GM18507 (cell line): Measurements from ENCODE around the gene RNF215.
A peak's percentile ranks its signal among the peaks of the same experiment; 100 is the strongest.

ENCODE experiments used
- DNase-seq: peaks from one replicate; pipeline ENCODE4 v3.0.0; 2011; ENCODE audit warnings: low read depth; ENCODE audit not compliant: insufficient read length; ENCODE audit errors: extremely low spot score
- FAIRE-seq: peaks from 2 replicates; lab custom pipeline; 2011; peaks lifted over from hg19 to GRCh38; lab: Jason Lieb, UNC

RNF215 gene

DNA sequence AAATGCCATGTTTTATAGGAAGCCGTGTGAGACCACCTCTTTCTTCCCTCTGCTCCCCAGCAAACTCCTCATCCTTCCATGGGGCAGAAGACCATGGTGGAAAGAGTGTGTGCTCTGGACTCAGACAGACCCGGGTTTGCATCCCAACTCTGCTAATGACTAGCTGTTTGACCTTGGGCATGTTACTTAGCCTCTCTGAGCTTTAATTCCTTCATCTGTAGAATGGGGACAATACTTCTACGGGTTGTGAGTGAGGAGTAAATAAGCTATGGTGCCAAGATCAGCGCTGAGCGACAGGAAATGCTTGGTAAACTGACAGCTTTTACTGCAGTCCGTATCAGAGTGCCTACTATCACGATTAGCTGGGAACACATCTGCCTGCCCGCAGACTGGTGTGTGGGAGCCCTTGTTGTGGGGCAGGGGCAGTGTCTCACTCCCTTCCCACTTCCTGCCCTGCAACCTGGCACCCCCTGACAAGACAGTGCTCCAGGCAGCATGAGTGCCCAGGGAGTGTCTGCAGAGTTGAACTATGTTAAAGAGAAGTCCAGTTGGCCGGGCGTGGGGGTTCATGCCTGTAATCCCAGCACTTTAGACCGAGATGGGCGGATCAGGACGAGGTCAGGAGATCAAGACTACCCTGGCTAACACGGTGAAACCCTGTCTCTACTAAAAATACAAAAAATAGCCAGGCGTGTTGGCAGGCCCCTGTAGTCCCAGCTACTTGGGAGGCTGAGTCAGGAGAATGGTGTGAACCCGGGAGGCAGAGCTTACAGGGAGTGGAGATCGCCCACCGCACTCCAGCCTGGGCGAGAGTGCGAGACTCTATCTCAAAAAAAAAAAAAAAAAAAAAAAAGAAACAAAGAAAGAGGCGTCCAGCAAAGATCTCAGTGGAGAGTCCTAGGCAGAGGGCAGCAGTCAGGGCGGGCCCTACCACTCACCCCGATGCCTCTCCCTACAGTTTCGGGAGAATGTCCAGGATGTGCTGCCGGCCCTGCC, 11.8 kb upstream of the RNF215 start:
- no peak for DNase-seq
- FAIRE-seq = no peak

DNA sequence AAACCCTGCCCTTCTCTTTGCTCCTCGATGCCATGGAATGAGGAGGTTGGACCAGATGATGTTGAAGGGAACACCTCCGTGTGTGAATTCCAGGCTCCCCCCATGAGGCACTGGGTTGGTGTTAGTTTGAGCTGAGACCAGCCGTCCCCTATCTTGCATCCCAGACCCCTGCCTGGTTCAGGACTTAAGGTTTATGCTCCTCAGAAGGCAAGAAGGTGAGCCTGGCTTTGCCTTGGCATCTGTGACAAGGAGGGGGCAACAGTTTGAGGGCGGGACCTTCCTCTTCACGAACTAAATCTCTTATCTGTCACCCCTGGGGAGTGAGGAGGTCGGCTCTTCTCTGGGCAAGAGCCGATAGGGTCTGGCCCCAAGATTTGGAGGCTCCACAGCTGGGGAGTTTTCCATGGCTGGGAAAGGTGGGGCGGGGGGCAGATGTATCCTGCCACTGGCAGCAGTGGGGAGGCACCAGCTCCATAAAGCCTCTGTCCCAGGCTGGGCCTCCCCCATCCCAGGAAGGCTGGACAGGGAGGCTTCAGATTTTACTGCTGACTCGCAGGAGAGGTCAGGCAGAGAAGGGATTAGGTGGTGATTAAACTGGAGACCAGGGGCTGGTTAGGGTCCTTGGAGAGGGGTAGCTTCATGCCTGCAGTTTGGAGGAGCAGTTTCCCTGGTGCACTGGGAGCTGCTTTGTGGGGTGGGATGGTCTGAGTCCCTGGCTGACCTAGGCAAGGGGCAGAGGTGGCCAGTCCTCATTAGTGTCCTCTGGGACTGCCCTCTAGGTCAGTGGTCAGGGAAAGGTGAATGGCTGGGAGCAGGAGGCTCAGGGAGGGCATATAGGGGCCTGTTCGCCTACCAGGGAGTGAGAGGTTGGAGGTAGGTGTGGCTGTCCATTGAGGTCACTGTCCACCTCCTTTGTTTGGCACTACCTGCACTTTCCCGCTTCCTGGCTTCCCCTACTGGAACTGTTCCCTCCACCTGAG, 10.7 kb upstream of the RNF215 start:
- no peak for DNase-seq
- no peak for FAIRE-seq

DNA sequence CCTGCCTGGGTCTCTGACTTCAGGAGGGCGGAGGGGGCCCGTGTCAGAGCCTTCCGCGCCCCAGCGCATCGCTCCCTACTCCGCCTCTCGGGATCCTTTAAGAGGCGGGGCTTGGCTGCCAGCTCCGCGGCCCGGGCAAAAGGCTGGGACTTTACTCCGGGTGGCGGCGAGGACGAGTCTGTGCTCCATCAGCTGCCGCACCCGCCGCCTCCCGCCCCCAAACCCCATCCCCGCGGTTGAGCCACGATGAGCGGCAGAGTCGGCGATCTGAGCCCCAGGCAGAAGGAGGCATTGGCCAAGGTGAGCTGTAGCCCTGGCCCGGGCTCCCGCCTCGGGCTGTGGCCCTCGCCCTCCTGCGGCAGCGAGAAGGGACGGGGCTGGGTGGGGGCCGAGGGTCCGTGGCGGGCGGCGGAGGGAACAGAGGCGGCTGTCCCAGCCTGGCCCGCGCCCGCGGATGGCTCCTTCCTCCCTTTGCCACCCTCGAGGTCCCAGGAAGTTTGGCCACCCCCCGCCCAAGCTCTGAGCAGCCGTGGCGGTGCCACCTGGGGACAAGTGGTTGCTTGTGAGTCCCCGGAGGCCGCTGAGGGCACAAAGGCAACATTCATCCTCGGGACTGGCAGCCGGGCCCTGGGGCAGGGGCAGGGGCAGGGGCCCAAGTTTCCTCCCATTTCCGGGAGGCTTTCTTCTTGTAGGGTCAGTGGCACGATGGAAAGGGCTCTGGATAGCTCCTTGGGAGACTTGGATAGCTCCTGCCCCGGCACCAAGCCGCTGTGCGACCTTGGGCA, 9.9 kb upstream of the RNF215 start, which contains the start of gene SEC14L2:
Gene SEC14L2 (plus strand): TSS at position 148 of the 785 bp plus-strand sequence. CDS start 99 bp downstream, at position 247.
- DNase-seq = no peak
- no peak for FAIRE-seq

DNA sequence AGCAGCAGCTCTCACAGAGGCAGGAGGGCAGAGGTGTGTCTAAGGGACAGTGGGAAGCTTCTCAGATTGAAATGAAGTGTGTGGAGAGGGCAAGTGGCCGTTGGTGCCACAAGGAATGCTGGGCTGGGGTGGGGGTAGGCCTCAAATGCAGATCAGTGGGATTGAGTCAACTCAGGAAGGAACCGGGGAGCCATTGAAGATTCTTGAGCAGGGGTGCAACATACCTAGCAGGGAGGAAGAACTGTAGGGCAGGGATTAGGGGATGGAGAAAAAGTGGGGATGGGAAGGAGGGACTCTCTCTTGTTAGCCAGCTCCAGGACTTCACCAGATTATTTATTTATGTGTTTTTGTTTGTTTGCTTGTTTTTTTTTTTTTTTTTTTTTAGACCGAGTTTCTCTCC, 6.7 kb upstream of the RNF215 start:
- FAIRE-seq (no peak), DNase-seq (no peak)

DNA sequence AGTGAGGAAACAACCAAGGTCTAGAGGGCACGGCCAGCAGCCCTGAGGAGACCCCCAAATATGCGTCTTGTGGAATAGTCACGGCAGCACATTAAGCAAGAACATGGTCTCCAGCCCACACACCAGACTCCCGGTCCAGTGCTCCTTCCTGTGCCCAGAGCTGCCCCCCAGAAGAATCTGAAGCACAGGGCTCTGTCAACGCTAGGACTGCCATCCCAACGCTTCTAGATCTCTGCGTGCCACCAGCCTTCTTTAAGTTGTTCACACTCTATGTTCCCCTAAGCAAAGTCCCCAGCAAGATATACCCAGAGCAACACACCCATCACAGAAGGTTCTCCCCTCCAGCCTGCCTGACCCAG, 6.1 kb upstream of the RNF215 start:
- DNase-seq = no peak
- FAIRE-seq = no peak

DNA sequence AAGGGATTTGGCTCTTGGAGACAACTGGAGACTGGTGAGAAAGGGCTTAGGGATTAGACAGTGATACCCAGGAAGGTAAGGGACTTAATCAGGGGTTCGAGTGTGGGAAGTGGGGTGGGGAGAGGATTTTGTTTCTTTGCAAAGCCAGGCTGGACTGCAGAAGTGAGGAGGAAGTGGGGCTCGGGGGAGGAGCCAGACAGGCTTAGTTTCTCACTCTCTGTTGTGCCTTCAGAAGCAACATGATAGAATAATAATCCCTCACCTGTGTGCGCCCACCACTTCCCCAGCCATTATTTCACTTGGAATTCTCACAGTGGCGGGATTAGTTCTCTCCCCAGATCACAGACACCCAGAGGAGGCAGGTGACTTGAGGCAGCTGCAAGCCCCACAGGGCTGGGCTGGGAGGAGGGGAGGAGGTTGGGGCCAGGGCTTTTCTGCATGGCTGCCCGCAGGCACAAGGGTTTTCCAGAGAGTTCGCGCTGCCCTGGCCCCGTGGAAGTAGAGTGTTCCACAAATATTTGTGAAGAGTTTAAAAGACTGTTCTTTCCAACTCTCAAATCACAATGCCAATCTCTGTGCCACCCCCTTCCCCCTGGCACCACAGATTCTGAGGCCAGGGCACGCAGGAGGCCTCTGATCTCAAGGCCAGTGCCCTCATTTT, 5.6 kb upstream of the RNF215 start:
- DNase-seq (no peak), FAIRE-seq (peak; percentile 71)

DNA sequence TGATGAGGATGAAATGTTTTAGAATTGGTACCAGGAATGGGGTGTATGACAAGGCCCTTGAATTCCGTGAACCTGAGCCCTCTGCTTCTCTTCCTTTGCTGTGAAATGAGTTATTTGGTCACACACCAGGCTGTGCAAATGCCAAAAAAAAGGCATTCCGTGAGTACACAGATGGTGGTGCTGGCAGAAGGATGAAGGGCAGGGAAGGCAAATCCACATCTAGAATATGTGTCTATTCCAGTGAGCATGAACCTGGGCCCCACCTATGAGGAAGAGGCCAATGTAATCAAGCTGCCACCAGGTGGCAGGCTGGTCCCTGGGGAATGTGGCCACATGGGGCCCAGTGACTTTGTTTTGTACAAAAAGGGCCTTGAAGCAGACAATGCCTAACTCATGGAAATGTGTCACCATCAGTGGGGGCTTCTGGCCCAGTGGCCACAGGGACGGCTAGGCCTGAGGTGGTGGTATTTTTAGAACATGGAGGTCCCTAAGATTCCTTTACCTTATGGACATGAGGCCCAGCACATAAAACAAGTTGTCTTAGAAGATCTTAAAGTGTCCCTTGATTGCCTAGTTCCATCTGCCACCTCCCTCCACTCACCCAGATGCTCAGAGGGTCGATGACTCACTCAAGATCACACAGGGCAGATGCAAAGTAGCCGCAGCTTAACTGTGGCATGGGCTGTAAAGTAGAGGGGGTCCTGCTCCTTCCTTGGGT, 3.9 kb upstream of the RNF215 start:
- peak; percentile 93 for FAIRE-seq

DNA sequence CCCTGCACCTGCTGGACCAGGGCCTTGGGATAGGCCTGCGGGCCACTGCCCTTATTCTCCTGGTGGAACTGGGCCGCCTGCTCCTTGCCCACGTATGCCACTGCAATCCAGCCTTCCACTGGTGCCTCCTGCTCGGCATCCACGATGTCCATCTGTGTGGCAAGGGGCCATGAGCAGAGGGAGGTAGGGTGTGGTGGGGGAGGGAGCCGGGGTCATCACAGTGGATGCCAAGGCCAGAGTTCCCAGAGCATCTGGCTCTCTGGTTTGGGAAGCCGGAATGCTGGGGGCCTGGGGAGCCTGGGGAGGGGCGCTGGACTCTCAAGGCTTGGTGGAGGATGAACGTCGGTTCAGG, 627 bp downstream of the RNF215 start:
- no peak for FAIRE-seq
- no peak for DNase-seq

More for the DNA sequence above, 3.9 kb upstream of the RNF215 start:
- peak; percentile 62 for DNase-seq

DNA sequence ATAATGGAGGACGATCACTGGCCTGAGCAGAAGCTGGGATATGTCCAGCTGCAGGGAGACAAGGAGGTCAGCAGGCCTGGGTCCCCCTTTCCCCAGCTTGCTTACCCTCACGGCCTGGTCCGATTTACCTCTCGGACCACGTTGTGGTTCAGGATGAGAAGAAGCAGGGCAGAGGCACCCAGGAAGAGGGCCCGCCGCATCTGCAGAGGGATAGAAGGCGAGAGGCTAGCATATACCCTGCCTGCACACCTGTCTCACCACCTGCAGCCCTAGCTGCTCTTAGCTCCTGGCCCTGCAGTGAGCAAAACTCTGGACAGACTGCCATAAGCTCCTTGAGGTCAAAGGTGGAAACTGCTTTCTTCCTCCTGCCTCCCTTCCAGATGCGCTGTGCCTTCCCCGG, 1.3 kb downstream of the RNF215 start:
- DNase-seq (no peak), FAIRE-seq (no peak)

DNA sequence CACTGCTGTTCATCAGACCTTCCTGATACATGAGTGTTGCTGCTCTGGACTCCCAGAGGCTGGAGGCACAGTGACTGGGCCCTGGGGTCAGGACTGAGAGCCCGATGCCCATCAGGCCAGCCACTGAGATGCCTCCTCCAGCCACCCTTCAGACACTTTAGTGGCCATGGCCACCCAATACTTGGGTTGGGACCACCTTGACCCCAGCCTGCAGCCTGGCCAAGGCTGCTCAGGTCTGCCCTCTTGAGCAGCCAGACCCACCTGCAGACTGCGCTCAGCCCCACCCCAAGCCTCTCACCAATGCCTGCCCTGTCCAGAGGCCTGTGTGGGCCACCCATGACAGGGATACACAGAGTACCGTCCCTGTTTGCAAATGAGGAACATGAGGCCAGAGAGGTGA, 4.2 kb downstream of the RNF215 start:
- no peak for DNase-seq
- FAIRE-seq = no peak

DNA sequence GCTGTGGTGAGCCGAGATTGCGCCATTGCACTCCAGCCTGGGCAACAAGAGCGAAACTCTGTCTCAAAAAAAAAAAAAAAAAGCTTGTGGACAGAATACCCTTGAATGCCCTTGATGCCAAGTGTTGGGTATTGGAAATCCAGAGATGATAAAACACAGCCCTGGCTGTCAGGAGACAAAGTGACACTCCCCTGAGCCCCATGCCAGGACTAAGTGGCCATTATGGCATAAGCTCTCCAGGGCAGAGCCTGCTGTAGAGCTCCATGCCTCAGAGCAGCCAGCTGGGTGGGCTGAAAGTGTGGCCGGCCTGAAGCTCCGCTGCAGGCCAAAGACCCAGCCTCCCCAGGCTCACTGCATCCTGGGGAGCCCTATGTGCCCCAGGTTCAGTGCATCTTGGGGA, 4.9 kb downstream of the RNF215 start:
- DNase-seq (no peak), FAIRE-seq (no peak)

DNA sequence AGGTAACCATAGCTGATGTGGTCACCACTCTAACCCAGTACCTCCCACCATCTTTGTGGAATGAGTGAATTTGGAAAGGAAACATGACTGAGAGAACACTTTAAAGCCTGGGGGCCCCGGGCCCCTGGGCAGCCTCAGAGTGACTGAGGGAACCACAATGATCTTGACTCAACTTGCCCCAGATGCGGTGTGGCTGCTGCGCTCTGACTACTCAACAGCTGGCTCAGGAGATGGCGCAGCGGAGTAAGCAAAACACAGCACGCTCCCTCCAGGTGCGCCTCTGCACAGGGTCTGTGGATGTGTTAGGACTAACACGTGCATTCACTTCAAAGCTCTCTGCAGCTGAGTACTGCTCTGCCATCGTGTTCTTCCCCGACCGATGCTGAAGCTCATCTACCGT, 5.9 kb downstream of the RNF215 start:
- DNase-seq (no peak), FAIRE-seq (no peak)

DNA sequence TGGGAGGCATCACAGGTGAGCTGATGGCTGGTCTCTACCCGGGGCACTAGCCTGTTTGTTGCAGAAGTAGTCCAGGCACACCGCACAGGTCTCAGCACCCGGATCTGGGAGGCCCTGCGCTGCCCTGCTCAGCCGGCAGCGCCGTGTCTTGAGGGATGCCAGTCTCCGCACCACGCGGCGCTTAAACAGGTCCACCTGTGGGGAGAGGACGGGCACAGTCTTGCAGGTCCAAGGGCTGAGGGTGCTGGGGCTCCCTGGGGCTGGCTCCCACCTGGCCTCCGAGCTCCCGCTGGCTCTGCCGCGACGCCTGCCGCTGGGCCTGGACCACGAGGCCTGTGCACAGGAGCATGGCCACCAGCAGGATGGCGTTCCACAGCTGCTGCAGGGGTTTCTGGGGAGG, 7.2 kb downstream of the RNF215 start:
- DNase-seq (no peak), FAIRE-seq (no peak)

DNA sequence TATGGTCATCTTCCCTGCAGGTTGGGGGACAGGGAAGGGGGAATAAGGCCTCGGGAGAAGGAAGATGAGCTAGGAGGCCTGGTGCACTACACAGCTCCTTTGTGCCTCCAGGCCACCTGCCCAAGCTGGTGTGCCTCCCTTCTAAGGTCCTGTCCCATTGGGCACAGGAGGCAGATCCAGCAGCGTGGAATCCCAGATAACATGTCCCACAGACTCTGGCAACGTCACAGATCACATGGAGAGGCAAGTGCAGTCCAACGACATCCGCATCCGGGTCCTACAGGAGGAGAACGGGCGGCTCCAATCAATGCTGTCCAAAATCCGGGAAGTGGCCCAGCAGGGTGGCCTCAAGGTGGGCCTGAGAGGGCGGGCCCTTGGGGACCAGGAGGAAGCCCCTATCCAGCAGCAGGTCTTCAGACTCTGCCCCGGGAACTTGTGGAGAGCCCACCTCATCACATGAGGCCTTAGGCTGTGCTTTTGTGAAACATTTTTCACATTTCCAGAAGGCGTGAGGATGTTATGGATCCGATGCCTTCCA, 11.8 kb downstream of the RNF215 start:
- DNase-seq = no peak
- no peak for FAIRE-seq

DNA sequence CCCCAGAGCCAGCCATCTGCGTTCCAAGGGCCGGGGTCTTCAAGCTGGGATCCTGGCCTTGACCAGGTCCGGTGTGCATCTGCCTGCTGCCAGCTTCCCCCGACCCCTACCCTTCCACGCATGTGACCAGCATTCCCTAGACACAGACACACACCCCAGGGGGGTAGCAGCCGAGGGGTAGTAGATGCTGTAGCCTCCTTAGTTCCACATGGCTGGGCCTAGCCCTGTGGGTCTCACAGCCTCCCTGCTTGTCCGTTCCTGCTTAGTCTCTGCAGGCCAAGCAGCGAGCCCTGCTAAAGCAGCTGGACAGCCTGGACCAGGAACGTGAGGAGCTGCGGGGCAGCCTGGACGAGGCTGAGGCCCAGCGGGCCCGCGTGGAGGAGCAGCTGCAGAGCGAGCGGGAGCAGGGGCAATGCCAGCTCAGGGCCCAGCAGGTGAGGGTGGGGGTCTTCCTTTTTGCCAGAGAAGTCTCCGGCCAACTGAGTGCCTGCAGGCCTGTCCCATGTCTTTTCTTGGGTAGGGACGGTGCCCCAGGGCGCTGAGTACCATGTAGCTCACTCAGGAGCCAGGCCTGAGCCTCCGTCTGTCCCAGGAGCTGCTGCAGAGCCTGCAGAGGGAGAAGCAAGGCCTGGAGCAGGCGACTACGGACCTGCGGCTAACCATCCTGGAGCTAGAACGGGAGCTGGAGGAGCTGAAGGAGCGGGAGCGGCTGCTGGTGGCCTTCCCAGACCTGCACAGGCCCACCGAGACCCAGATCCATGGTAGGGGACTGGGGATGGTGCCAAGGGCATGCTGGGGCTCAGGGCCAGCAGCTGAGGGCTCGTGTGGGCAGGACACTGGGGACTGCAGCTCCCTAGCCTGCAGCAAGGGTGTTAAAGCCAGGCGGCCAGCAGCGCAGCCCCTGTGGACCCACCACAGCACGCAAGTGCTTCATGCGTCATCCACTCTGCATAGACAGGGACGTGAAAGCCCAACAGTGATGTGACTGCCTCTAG, 13.6 kb downstream of the RNF215 start:
- FAIRE-seq = no peak
- no peak for DNase-seq

DNA sequence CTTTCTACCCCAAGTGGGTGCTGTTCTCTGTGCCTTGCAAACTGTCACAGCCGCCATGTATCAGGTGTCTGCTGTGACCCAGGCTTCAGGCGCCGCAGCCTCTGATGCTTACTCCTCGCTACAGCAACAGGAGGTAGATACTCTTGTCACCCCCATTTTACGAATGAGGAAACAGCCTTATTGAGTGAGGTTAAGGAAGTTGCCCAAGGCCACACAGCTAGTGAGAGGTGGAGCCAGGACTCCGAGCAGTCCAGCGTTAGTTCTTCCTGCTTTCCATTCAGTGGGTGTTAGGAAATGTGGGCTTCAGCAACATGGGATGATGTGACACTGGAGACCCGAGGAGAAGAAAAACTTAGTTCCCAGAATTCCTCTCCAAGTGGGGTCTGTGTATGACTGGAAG, 14.3 kb downstream of the RNF215 start:
- FAIRE-seq (no peak), DNase-seq (no peak)

DNA sequence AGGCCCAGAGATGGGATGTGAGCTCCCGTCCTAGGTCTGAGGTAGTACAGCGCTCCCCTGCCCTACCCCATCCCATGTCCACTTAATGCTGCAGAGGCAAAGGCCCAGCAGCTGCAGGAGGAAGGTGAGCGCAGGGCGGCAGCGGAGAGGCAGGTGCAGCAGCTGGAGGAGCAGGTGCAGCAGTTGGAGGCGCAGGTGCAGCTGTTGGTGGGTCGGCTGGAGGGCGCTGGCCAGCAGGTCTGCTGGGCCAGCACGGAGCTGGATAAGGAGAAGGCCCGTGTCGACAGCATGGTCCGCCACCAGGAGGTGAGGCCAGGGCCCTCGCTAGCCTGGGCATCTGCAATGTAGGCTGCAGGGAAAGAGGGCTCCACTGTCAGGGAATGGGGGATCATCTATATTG, 15.2 kb downstream of the RNF215 start:
- DNase-seq = no peak
- no peak for FAIRE-seq
